K562 (cell line): ENCODE results near the gene CSN1S1. TPM values are rescaled to one million over a fixed set of nuclear protein-coding genes. Genes with fewer than 3 reads are reported as not detected.

Source experiments
- ATAC-seq: fragments of 200-7000 bp; cut with Tn5 transposase; 3 replicates; pipeline ENCODE4 v1.9.1; 2020; ENCODE audit warnings: moderate library complexity
- BruUV-seq: library from RNA; stranded (reverse); fragments of 400-500 nt; replicated peaks from 2 replicates; lab custom pipeline; 2021; lab: Mats Ljungman, UMichigan
- CTCF ChIA-PET: fragments of 300-600 bp; formaldehyde crosslinking; extraction: SDS; loops from one replicate; lab custom pipeline; 2021; ENCODE audit warnings: low intra/inter-chr PET ratio; lab: Yijun Ruan, JAX
- POLR2A ChIA-PET: fragments of 300-600, 350-650 bp; sonication (Branson Sonifier 250); formaldehyde crosslinking; extraction: SDS; loops from one replicate; lab custom pipeline; 2021; ENCODE audit warnings: antibody characterized with exemption, inconsistent platforms; lab: Yijun Ruan, JAX
- DNase-seq, 4 experiments: peaks; one replicate each; pipeline versions ENCODE4 v3.0.0 to v3.0.0-alpha.2; 2011 to 2018; ENCODE audit warnings: low spot score in 3 of 4, mixed read lengths in 3 of 4; ENCODE audit errors: extremely low read depth in 1 of 4
- FAIRE-seq: peaks from 2 replicates; lab custom pipeline; 2011; peaks lifted over from hg19 to GRCh38; lab: Jason Lieb, UNC
- H2AFZ ChIP-seq: 2 replicates; pipeline ENCODE4 v1.6.0; 2011; ENCODE audit warnings: low read depth, low read length, control low read depth, inconsistent platforms
- H3K27ac ChIP-seq: fragments of 200-600 bp; 3 replicates; pipeline ENCODE4 v1.8.0; 2011; ENCODE audit warnings: low read depth, mild to moderate bottlenecking, control low read depth, inconsistent platforms, low read length, moderate library complexity, mixed read lengths; ENCODE audit errors: extremely low read depth
- H3K27me3 ChIP-seq, 2 experiments: fragments of 300-600 bp in 1 of 2; 2 replicates in 1 of 2; 3 replicates in 1 of 2; pipeline versions ENCODE4 v1.6.0 to v1.8.0; 2011; ENCODE audit warnings: inconsistent platforms in 2 of 2, low read length in 2 of 2, mild to moderate bottlenecking in 1 of 2, mixed read lengths in 1 of 2, moderate library complexity in 1 of 2; ENCODE audit not compliant: control insufficient read depth in 2 of 2, insufficient read depth in 2 of 2
- H3K36me3 ChIP-seq: fragments of 300-600 bp; 3 replicates; pipeline ENCODE4 v1.8.0; 2011; ENCODE audit warnings: mild to moderate bottlenecking, low read length, inconsistent platforms; ENCODE audit not compliant: control insufficient read depth, insufficient read depth
- H3K4me1 ChIP-seq, 2 experiments: fragments of 200-600 bp in 1 of 2; replicated peaks in 1 of 2; 2 replicates in 1 of 2; 3 replicates in 1 of 2; pipeline versions ENCODE4 v1.5.1 to v1.8.0; 2011; ENCODE audit warnings: inconsistent platforms in 2 of 2, low read length in 2 of 2, mild to moderate bottlenecking in 1 of 2, mixed read lengths in 1 of 2, moderate library complexity in 1 of 2; ENCODE audit not compliant: control insufficient read depth in 2 of 2, insufficient read depth in 2 of 2
- H3K4me2 ChIP-seq: 2 replicates; pipeline ENCODE4 v1.6.1; 2011; ENCODE audit warnings: low read length, control low read depth, inconsistent platforms, mixed read lengths; ENCODE audit not compliant: insufficient read depth
- H3K4me3 ChIP-seq: fragments of 200-600 bp; sonication (generic), shearing (Covaris generic); 2 replicates; pipeline ENCODE4 v1.5.1; 2016; ENCODE audit warnings: control low read depth, inconsistent platforms
- H3K79me2 ChIP-seq: fragments of 200-600 bp; 3 replicates; pipeline ENCODE4 v1.8.0; 2011; ENCODE audit warnings: low read length, inconsistent platforms; ENCODE audit not compliant: control insufficient read depth, insufficient read depth
- H3K9ac ChIP-seq, 2 experiments: 2 replicates each; pipeline versions ENCODE4 v1.6.0 to v1.6.1; 2011; ENCODE audit warnings: low read depth in 2 of 2, low read length in 2 of 2, control low read depth in 1 of 2, inconsistent platforms in 1 of 2, mild to moderate bottlenecking in 1 of 2, mixed read lengths in 1 of 2; ENCODE audit not compliant: insufficient read depth in 1 of 2
- H3K9me1 ChIP-seq: one replicate; pipeline ENCODE4 v1.6.0; 2011; ENCODE audit warnings: inconsistent platforms, mild to moderate bottlenecking, low read length, moderate library complexity; ENCODE audit not compliant: control insufficient read depth, insufficient read depth
- H3K9me3 ChIP-seq: replicated peaks from 2 replicates; pipeline ENCODE4 v1.5.1; 2011; ENCODE audit warnings: low read depth, low read length, inconsistent platforms; ENCODE audit not compliant: control insufficient read depth, insufficient read depth
- H4K20me1 ChIP-seq: replicated peaks from 2 replicates; pipeline ENCODE4 v1.6.1; 2011; ENCODE audit warnings: low read length, inconsistent platforms, mixed read lengths; ENCODE audit not compliant: control insufficient read depth, insufficient read depth
- CCAR2 ChIP-seq: fragments of 200-400 bp; formaldehyde crosslinking; IDR thresholded peaks from 2 replicates; pipeline ENCODE4 v1.6.1; 2017; ENCODE audit warnings: mild to moderate bottlenecking, low read depth, low read length
- FOS ChIP-seq: IDR thresholded peaks from 3 replicates; pipeline ENCODE4 v1.6.1; 2011; ENCODE audit not compliant: insufficient read length; ENCODE audit errors: extremely low read depth
- GATAD2A ChIP-seq: fragments of 450-650 bp; IDR thresholded peaks from 2 replicates; pipeline ENCODE4 v1.6.1; 2017
- MBD2 ChIP-seq: sonication (generic); IDR thresholded peaks from 2 replicates; pipeline ENCODE4 v1.6.1; 2016; ENCODE audit warnings: low read depth, borderline replicate concordance
- NCOR1 ChIP-seq: fragments of 450-650 bp; IDR thresholded peaks from 2 replicates; pipeline ENCODE4 v1.6.1; 2016; ENCODE audit warnings: mild to moderate bottlenecking, moderate library complexity
- RBM17 ChIP-seq: fragments of 200-400 bp; formaldehyde crosslinking; IDR thresholded peaks from 2 replicates; pipeline ENCODE4 v1.6.1; 2017; ENCODE audit warnings: low read depth, mild to moderate bottlenecking, low read length, borderline replicate concordance
- TRIM28 ChIP-seq: fragments of 450-650 bp; IDR thresholded peaks from 2 replicates; pipeline ENCODE4 v1.6.1; 2017
- ZNF316 ChIP-seq: fragments of 450-650 bp; IDR thresholded peaks from 2 replicates; pipeline ENCODE4 v1.6.1; 2016
- ZNF778 ChIP-seq: fragments of 450-650 bp; formaldehyde crosslinking; IDR thresholded peaks from 2 replicates; pipeline ENCODE4 v1.4.0; 2020; ENCODE audit warnings: mild to moderate bottlenecking, moderate library complexity
- WGBS: fragments of 100-300 bp; shearing (Covaris generic); methylation state at CpG from one replicate; pipeline ENCODE4 v1.1.6; 2016; ENCODE audit warnings: low coverage, mixed read lengths; ENCODE audit not compliant: insufficient coverage; ENCODE audit errors: missing lambda C conversion rate; 5-methylcytosine and 5-hydroxymethylcytosine counted together
- in situ Hi-C: fragments of 300-500 bp; cut with MboI; formaldehyde crosslinking; loops from 4 replicates; pipeline ENCODE4 v1.15.0; 2018; ENCODE audit warnings: inconsistent platforms, mixed read lengths
- intact Hi-C: fragments of 100-400 bp; cut with micrococcal nuclease; formaldehyde crosslinking; loops from 2 replicates; pipeline ENCODE4 v1.14.2; 2022
- polyA plus RNA-seq, 8 experiments: library from polyadenylated mRNA; depleted of rRNA in 4 of 8; stranded (reverse) in 5 of 8; unstranded in 3 of 8; fragments of >200 nt; fragmentation: Nextera tagmentation in 2 of 8; fragmentation: Illumina TruSeq in 1 of 8; extraction: Ambion mirVana in 2 of 8; extraction: Trizol in 1 of 8; gene quantifications; 2 replicates each; pipeline versions ENCODE4 v1.2.1 to v1.2.3, GENCODE V29; 2011 to 2014; ENCODE audit warnings: inconsistent platforms in 1 of 8, missing spikeins in 1 of 8
- total RNA-seq, 7 experiments: library from RNA; depleted of rRNA in 6 of 7; stranded (reverse); fragments of >200 nt in 6 of 7; fragmentation: Illumina TruSeq in 2 of 7; extraction: Trizol in 2 of 7; gene quantifications; 2 replicates each; pipeline versions ENCODE4 v1.2.1 to v1.2.3, GENCODE V29; 2011 to 2021; ENCODE audit warnings: low replicate concordance in 1 of 7
- TF ChIP-seq, protein P1 (sequence below): sonication (generic); formaldehyde crosslinking; IDR thresholded peaks from 2 replicates; pipeline ENCODE4 v1.8.1; 2023; ENCODE audit warnings: mild to moderate bottlenecking, missing genetic modification reagents
- TF ChIP-seq, protein P2 (sequence below): fragments of 250-450 bp; sonication (Bioruptor Pico); IDR thresholded peaks from 2 replicates; pipeline ENCODE4 v1.4.0; 2020; ENCODE audit warnings: borderline replicate concordance
- TF ChIP-seq, protein P3 (sequence below): sonication (generic); formaldehyde crosslinking; IDR thresholded peaks from 2 replicates; pipeline ENCODE4 v1.8.0; 2022; ENCODE audit warnings: mild to moderate bottlenecking, missing genetic modification reagents, borderline replicate concordance
- TF ChIP-seq, protein P4 (sequence below): fragments of 450-650 bp; IDR thresholded peaks from 2 replicates; pipeline ENCODE4 v1.6.1; 2016; ENCODE audit warnings: missing biosample characterization, missing genetic modification characterization
- TF ChIP-seq, protein P5 (sequence below): sonication (generic); formaldehyde crosslinking; IDR thresholded peaks from 2 replicates; pipeline ENCODE4 v1.4.0; 2020; ENCODE audit warnings: mild to moderate bottlenecking, missing genetic modification reagents

CSN1S1 gene
- total and polyA plus RNA-seq, 9 of the 15 experiments (the other 6 are each of a cell fraction or from before 2014, with no cell fraction given): not detected

DNA sequence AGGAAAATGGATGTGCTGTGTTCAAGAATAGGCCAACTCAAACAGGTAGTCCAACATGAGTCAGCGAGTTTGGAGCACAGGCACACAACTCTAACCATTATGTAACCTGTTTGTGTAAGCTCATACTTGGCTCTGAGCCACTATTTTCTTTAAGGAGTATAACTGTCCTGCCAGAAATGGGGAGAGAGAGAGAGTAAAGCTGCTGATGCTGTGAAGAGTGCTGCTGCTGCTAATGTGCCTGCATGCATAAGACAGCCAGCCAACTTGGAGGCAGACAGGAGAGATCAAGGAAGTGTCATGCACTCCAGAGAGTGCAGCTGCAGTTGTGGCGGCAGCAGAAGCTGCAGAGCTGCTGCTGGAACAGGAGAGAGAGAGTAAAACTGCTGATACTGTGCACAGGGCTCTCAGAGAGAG lies 53.2 kb downstream of the CSN1S1 start:
- no TSS peak for BruUV-seq
- Histone ChIP-seq H3K9me1 (no peaks in the 10 kb centered on the region), H3K9ac (no peak overlapping the region), H3K4me1 (no peaks in the 10 kb centered on the region), H3K79me2 (no peaks in the 10 kb centered on the region), H3K36me3 (no peaks in the 10 kb centered on the region), H4K20me1 (no peaks in the 10 kb centered on the region), H3K9me3 (no peaks in the 10 kb centered on the region), H3K27ac (no peak overlapping the region), H3K27me3 (no peaks in the 10 kb centered on the region), H3K4me3 (no peak overlapping the region), H3K4me2 (no peak overlapping the region), H2AFZ (no peak overlapping the region)
- in situ Hi-C loops (no loop called here), intact Hi-C loops (no loop called here)
- ChIA-PET CTCF (no interaction called here), POLR2A (no interaction called here)
- DNase-seq: no peak
- ATAC-seq: no peak
- no peak for FAIRE-seq
- WGBS: 0% methylated on average over 2 of the region's 2 CpGs
- no peak for TF ChIP-seq RBM17
- TF ChIP-seq, protein P1, sequence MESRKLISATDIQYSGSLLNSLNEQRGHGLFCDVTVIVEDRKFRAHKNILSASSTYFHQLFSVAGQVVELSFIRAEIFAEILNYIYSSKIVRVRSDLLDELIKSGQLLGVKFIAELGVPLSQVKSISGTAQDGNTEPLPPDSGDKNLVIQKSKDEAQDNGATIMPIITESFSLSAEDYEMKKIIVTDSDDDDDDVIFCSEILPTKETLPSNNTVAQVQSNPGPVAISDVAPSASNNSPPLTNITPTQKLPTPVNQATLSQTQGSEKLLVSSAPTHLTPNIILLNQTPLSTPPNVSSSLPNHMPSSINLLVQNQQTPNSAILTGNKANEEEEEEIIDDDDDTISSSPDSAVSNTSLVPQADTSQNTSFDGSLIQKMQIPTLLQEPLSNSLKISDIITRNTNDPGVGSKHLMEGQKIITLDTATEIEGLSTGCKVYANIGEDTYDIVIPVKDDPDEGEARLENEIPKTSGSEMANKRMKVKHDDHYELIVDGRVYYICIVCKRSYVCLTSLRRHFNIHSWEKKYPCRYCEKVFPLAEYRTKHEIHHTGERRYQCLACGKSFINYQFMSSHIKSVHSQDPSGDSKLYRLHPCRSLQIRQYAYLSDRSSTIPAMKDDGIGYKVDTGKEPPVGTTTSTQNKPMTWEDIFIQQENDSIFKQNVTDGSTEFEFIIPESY: no peak
- TF ChIP-seq TRIM28: no peak
- no peak for TF ChIP-seq ZNF778 (CRISPR knock-in tag)
- TF ChIP-seq GATAD2A: no peak
- TF ChIP-seq, protein P2, sequence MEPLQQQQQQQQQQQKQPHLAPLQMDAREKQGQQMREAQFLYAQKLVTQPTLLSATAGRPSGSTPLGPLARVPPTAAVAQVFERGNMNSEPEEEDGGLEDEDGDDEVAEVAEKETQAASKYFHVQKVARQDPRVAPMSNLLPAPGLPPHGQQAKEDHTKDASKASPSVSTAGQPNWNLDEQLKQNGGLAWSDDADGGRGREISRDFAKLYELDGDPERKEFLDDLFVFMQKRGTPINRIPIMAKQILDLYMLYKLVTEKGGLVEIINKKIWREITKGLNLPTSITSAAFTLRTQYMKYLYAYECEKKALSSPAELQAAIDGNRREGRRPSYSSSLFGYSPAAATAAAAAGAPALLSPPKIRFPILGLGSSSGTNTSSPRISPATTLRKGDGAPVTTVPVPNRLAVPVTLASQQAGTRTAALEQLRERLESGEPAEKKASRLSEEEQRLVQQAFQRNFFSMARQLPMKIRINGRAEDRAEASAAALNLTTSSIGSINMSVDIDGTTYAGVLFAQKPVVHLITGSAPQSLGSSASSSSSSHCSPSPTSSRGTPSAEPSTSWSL (CRISPR knock-in tag): no peak
- no peak for TF ChIP-seq NCOR1
- TF ChIP-seq, protein P3, sequence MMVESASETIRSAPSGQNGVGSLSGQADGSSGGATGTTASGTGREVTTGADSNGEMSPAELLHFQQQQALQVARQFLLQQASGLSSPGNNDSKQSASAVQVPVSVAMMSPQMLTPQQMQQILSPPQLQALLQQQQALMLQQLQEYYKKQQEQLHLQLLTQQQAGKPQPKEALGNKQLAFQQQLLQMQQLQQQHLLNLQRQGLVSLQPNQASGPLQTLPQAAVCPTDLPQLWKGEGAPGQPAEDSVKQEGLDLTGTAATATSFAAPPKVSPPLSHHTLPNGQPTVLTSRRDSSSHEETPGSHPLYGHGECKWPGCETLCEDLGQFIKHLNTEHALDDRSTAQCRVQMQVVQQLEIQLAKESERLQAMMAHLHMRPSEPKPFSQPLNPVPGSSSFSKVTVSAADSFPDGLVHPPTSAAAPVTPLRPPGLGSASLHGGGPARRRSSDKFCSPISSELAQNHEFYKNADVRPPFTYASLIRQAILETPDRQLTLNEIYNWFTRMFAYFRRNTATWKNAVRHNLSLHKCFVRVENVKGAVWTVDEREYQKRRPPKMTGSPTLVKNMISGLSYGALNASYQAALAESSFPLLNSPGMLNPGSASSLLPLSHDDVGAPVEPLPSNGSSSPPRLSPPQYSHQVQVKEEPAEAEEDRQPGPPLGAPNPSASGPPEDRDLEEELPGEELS: no peak
- TF ChIP-seq, protein P4, sequence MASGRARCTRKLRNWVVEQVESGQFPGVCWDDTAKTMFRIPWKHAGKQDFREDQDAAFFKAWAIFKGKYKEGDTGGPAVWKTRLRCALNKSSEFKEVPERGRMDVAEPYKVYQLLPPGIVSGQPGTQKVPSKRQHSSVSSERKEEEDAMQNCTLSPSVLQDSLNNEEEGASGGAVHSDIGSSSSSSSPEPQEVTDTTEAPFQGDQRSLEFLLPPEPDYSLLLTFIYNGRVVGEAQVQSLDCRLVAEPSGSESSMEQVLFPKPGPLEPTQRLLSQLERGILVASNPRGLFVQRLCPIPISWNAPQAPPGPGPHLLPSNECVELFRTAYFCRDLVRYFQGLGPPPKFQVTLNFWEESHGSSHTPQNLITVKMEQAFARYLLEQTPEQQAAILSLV: no peak
- TF ChIP-seq, protein P5, sequence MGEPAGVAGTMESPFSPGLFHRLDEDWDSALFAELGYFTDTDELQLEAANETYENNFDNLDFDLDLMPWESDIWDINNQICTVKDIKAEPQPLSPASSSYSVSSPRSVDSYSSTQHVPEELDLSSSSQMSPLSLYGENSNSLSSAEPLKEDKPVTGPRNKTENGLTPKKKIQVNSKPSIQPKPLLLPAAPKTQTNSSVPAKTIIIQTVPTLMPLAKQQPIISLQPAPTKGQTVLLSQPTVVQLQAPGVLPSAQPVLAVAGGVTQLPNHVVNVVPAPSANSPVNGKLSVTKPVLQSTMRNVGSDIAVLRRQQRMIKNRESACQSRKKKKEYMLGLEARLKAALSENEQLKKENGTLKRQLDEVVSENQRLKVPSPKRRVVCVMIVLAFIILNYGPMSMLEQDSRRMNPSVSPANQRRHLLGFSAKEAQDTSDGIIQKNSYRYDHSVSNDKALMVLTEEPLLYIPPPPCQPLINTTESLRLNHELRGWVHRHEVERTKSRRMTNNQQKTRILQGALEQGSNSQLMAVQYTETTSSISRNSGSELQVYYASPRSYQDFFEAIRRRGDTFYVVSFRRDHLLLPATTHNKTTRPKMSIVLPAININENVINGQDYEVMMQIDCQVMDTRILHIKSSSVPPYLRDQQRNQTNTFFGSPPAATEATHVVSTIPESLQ (CRISPR knock-in tag): no peak
- TF ChIP-seq MBD2: no peak
- TF ChIP-seq ZNF316: no peak
- no peak for TF ChIP-seq CCAR2
- TF ChIP-seq FOS: no peak
